Mammary epithelial cell (primary cell): ENCODE results near the gene ADGRB3.

Experiments
- EZH2 ChIP-seq: IDR thresholded peaks from 2 replicates; pipeline ENCODE4 v1.6.1; 2012; ENCODE audit warnings: low read length, inconsistent platforms, borderline replicate concordance
- TF ChIP-seq, protein P1 (sequence below), 2 donors: IDR thresholded peaks in 1 of 2; conservative IDR thresholded peaks in 1 of 2; 2 replicates each; pipeline ENCODE4 v1.5.1; 2011 to 2012; ENCODE audit warnings: inconsistent platforms in 2 of 2, low read length in 2 of 2, mild to moderate bottlenecking in 2 of 2, control low read depth in 1 of 2, low read depth in 1 of 2; ENCODE audit not compliant: insufficient read depth in 1 of 2; ENCODE audit errors: extremely low read depth in 1 of 2

DNA sequence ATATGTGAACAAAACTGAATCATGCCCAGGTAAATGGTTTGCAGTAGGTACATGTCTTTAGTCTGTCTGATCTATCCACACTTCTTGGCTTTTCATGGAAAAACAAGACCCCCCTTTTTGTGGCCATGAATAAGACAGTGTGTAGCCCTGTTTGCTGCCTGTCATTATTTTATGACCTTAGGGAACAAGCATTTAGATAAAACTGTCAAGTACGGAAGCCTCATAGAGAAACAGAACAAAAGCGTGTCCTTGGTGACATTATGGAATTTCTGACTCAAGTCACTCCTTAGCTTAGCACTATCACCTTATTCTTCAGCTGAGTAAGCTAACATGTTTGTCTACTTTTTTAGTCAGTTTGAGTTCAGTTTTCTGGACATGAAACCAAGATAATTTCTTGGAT is 476.2 kb downstream of the ADGRB3 start:
- TF ChIP-seq, protein P1, sequence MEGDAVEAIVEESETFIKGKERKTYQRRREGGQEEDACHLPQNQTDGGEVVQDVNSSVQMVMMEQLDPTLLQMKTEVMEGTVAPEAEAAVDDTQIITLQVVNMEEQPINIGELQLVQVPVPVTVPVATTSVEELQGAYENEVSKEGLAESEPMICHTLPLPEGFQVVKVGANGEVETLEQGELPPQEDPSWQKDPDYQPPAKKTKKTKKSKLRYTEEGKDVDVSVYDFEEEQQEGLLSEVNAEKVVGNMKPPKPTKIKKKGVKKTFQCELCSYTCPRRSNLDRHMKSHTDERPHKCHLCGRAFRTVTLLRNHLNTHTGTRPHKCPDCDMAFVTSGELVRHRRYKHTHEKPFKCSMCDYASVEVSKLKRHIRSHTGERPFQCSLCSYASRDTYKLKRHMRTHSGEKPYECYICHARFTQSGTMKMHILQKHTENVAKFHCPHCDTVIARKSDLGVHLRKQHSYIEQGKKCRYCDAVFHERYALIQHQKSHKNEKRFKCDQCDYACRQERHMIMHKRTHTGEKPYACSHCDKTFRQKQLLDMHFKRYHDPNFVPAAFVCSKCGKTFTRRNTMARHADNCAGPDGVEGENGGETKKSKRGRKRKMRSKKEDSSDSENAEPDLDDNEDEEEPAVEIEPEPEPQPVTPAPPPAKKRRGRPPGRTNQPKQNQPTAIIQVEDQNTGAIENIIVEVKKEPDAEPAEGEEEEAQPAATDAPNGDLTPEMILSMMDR (conservative IDR thresholded peaks at IDR 0.05 in 1 of 2, IDR thresholded peaks at IDR 0.05 in 1 of 2; ENCODE audit: extremely low read depth in 1 of 2, insufficient read depth in 1 of 2, low read depth in 1 of 2, low read length in 2 of 2), result no peak
- TF ChIP-seq EZH2, result no peak
